Hepatocyte (in vitro differentiated cells): ENCODE results near the gene SORL1. TPM values are rescaled to one million over a fixed set of nuclear protein-coding genes. Genes with fewer than 3 reads are reported as not detected.

Experiments used
- DNase-seq: peaks from one replicate; pipeline ENCODE4 v3.0.0-alpha.2; 2016; ENCODE audit warnings: low spot score
- H2AFZ ChIP-seq: fragments of 200-600 bp; sonication (generic); 2 replicates; pipeline ENCODE4 v1.6.0; 2016; ENCODE audit warnings: antibody characterized with exemption, mild to moderate bottlenecking
- H3K27ac ChIP-seq: fragments of 200-600 bp; sonication (generic); 2 replicates; pipeline ENCODE4 v1.5.1; 2016; ENCODE audit warnings: mild to moderate bottlenecking
- H3K27me3 ChIP-seq: fragments of 200-600 bp; sonication (generic); 2 replicates; pipeline ENCODE4 v1.6.1; 2016
- H3K36me3 ChIP-seq: fragments of 200-600 bp; sonication (generic); replicated peaks from 2 replicates; pipeline ENCODE4 v1.5.1; 2016; ENCODE audit warnings: low read depth; ENCODE audit not compliant: insufficient read depth
- H3K4me1 ChIP-seq: fragments of 200-600 bp; sonication (generic); 2 replicates; pipeline ENCODE4 v1.5.1; 2016; ENCODE audit warnings: mild to moderate bottlenecking, moderate library complexity; ENCODE audit not compliant: insufficient read depth
- H3K4me2 ChIP-seq: fragments of 200-600 bp; sonication (generic); 2 replicates; pipeline ENCODE4 v1.6.0; 2016
- H3K4me3 ChIP-seq: fragments of 200-600 bp; sonication (generic); 2 replicates; pipeline ENCODE4 v1.5.1; 2016; ENCODE audit warnings: mild to moderate bottlenecking
- H3K79me2 ChIP-seq: fragments of 200-600 bp; sonication (generic); 2 replicates; pipeline ENCODE4 v1.6.0; 2017; ENCODE audit warnings: mild to moderate bottlenecking
- H3K9me2 ChIP-seq: fragments of 200-600 bp; sonication (generic); replicated peaks from 2 replicates; pipeline ENCODE4 v1.6.0; 2017; ENCODE audit warnings: mild to moderate bottlenecking; ENCODE audit not compliant: insufficient read depth
- H3K9me3 ChIP-seq: fragments of 200-600 bp; sonication (generic); 2 replicates; pipeline ENCODE4 v1.5.1; 2016; ENCODE audit warnings: low read depth, mild to moderate bottlenecking
- H4K20me1 ChIP-seq: fragments of 200-600 bp; sonication (generic); 2 replicates; pipeline ENCODE4 v1.6.0; 2016; ENCODE audit warnings: mild to moderate bottlenecking; ENCODE audit not compliant: insufficient read depth, poor library complexity, severe bottlenecking
- EZH2 ChIP-seq: fragments of 200-600 bp; sonication (generic); IDR thresholded peaks from 2 replicates; pipeline ENCODE4 v1.6.1; 2016; ENCODE audit warnings: antibody characterized with exemption, mild to moderate bottlenecking, borderline replicate concordance
- EZH2phosphoT487 ChIP-seq: fragments of 200-600 bp; sonication (generic); IDR thresholded peaks from one replicate; pipeline ENCODE4 v1.6.1; 2018; ENCODE audit warnings: antibody characterized with exemption, mild to moderate bottlenecking, low read depth, moderate library complexity; ENCODE audit not compliant: unreplicated experiment, severe bottlenecking
- WGBS: methylation state at CpG from one replicate; pipeline ENCODE4 v1.1.6; 2016; ENCODE audit warnings: low lambda C conversion rate; ENCODE audit errors: missing lambda C conversion rate; 5-methylcytosine and 5-hydroxymethylcytosine counted together
- polyA plus RNA-seq: library from polyadenylated mRNA; unstranded; fragments of >200 nt; fragmentation: Nextera tagmentation; extraction: Ambion mirVana; gene quantifications from 2 replicates; pipeline ENCODE4 v1.2.1, GENCODE V29; 2016
- total RNA-seq: library from RNA; depleted of rRNA; stranded (reverse); fragments of >200 nt; gene quantifications from 2 replicates; pipeline ENCODE4 v1.2.3, GENCODE V29; 2014
- TF ChIP-seq, protein P1 (sequence below): fragments of 200-600 bp; sonication (generic); IDR thresholded peaks from 2 replicates; pipeline ENCODE4 v1.5.1; 2016; ENCODE audit warnings: antibody characterized with exemption, mild to moderate bottlenecking; ENCODE audit not compliant: poor library complexity

SORL1 gene
- total and polyA plus RNA-seq, 2 experiments from 2014 or later, result 13.5 to 26.5 TPM

DNA sequence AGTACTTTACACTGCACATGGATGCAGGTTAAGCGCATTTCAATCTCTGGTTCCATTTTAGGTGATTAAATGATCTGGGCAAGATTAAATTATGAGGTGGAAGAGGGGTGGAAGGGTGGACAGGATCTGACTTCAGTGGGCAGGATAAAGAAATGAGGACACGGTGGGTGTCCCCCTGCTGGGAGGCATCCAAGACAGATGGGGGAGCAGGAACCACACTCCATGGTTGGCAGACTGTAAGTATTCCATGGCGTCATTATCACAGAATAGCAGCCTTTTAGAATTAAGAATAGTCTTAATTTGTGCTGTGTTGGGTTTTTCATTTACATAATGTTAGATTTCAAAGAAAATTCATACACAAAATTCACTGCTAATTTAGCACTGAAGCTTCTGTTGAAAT, 7.6 kb upstream of the SORL1 start:
- 90% methylated on average over 3 of the region's 3 CpGs for WGBS
- no peaks in the 10 kb centered on the region for H3K27me3 ChIP-seq

GRCh38 chr11:121445071-121445768, 6.9 kb upstream of the SORL1 start:
- 90% methylated on average over 14 of the region's 14 CpGs for WGBS
- no peaks in the 10 kb centered on the region for H4K20me1 ChIP-seq
- H3K4me2 ChIP-seq, result no peak overlapping the region
- no peaks in the 10 kb centered on the region for H3K4me1 ChIP-seq
- DNase-seq, result no peak
- H3K27ac ChIP-seq, result no peak overlapping the region
- H3K36me3 ChIP-seq, result no peaks in the 10 kb centered on the region
- H2AFZ ChIP-seq, result no peak overlapping the region
- H3K9me3 ChIP-seq, result no peaks in the 10 kb centered on the region
- TF ChIP-seq EZH2phosphoT487, result no peak
- TF ChIP-seq, protein P1, sequence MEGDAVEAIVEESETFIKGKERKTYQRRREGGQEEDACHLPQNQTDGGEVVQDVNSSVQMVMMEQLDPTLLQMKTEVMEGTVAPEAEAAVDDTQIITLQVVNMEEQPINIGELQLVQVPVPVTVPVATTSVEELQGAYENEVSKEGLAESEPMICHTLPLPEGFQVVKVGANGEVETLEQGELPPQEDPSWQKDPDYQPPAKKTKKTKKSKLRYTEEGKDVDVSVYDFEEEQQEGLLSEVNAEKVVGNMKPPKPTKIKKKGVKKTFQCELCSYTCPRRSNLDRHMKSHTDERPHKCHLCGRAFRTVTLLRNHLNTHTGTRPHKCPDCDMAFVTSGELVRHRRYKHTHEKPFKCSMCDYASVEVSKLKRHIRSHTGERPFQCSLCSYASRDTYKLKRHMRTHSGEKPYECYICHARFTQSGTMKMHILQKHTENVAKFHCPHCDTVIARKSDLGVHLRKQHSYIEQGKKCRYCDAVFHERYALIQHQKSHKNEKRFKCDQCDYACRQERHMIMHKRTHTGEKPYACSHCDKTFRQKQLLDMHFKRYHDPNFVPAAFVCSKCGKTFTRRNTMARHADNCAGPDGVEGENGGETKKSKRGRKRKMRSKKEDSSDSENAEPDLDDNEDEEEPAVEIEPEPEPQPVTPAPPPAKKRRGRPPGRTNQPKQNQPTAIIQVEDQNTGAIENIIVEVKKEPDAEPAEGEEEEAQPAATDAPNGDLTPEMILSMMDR, result no peak
- TF ChIP-seq EZH2, result no peak
- H3K27me3 ChIP-seq, result no peaks in the 10 kb centered on the region
- H3K9me2 ChIP-seq, result no peaks in the 10 kb centered on the region
- no peak overlapping the region for H3K4me3 ChIP-seq
- no peaks in the 10 kb centered on the region for H3K79me2 ChIP-seq

More for the DNA sequence above, 7.6 kb upstream of the SORL1 start:
- Histone ChIP-seq H3K79me2 (no peaks in the 10 kb centered on the region), H3K4me3 (no peak overlapping the region), H2AFZ (no peak overlapping the region), H3K9me2 (no peaks in the 10 kb centered on the region), H3K27ac (no peak overlapping the region), H3K4me2 (no peak overlapping the region), H4K20me1 (no peaks in the 10 kb centered on the region), H3K4me1 (no peaks in the 10 kb centered on the region), H3K9me3 (no peaks in the 10 kb centered on the region), H3K36me3 (no peaks in the 10 kb centered on the region)
- DNase-seq, result no peak
- no peak for TF ChIP-seq EZH2phosphoT487
- TF ChIP-seq EZH2, result no peak
- TF ChIP-seq, protein P1, result no peak

GRCh38 chr11:121446752-121447156, 5.4 kb upstream of the SORL1 start:
- Histone ChIP-seq H2AFZ (no peak overlapping the region), H3K9me2 (no peaks in the 10 kb centered on the region), H3K4me2 (no peak overlapping the region), H3K27me3 (no peaks in the 10 kb centered on the region), H3K79me2 (no peaks in the 10 kb centered on the region), H3K27ac (no peak overlapping the region), H3K9me3 (no peaks in the 10 kb centered on the region), H4K20me1 (no peaks in the 10 kb centered on the region), H3K4me3 (no peak overlapping the region), H3K4me1 (no peaks in the 10 kb centered on the region), H3K36me3 (no peaks in the 10 kb centered on the region)
- no peak for DNase-seq
- 31% methylated on average over 4 of the region's 4 CpGs for WGBS
- TF ChIP-seq, protein P1, result peak; percentile 33
- TF ChIP-seq EZH2, result no peak

DNA sequence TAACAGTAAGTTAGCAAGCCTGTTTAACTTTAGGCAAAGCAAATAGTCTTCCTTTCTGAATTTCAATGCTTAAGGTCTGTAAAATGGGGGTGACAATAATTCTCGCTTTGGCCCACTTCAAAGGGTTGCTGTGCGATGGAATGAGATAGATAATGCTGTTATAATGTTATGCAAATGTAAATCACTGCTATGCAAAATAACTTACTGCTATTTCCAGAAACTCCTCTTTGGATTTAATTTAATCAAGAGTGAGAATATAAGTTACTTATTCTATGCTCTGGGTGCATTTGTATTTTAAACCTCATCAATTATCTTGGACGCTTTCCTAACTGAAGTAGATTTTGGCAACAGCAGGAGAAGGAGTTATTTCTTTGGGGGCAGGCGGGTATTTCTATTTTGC, 4.1 kb upstream of the SORL1 start:
- TF ChIP-seq EZH2phosphoT487 (no peak), EZH2 (no peak)
- TF ChIP-seq, protein P1, result no peak
- no peak overlapping the region for H3K27ac ChIP-seq
- H3K9me2 ChIP-seq, result no peaks in the 10 kb centered on the region
- H3K9me3 ChIP-seq, result no peaks in the 10 kb centered on the region
- H3K4me2 ChIP-seq, result no peak overlapping the region
- H4K20me1 ChIP-seq, result no peaks in the 10 kb centered on the region
- no peaks in the 10 kb centered on the region for H3K4me1 ChIP-seq
- DNase-seq, result no peak
- H2AFZ ChIP-seq, result no peak overlapping the region
- no peak overlapping the region for H3K4me3 ChIP-seq
- WGBS, result 97% methylated on average over 4 of the region's 4 CpGs
- no peaks in the 10 kb centered on the region for H3K36me3 ChIP-seq
- no peaks in the 10 kb centered on the region for H3K27me3 ChIP-seq
- H3K79me2 ChIP-seq, result peaks cover 2% of the 10 kb centered on the region
